Panc1 (cell line): Measurements from ENCODE around the gene FIZ1. TPM values are rescaled to one million over a fixed set of nuclear protein-coding genes. Genes with fewer than 3 reads are reported as not detected.

Experiments used
- ATAC-seq: fragments of 200-7000 bp; cut with Tn5 transposase; 2 replicates; pipeline ENCODE4 v1.9.1; 2020; ENCODE audit warnings: mild to moderate bottlenecking, moderate library complexity
- BruUV-seq: library from RNA; stranded (reverse); fragments of 400-500 nt; replicated peaks from 2 replicates; lab custom pipeline; 2021; lab: Mats Ljungman, UMichigan
- CTCF ChIA-PET: fragments of 300-600 bp; sonication (Branson Sonifier 250); formaldehyde crosslinking; loops from one replicate; lab custom pipeline; 2022; ENCODE audit warnings: antibody characterized with exemption; lab: Charles Lee
- POLR2A ChIA-PET: fragments of 300-600 bp; sonication (Branson Sonifier 250); formaldehyde crosslinking; loops from one replicate; lab custom pipeline; 2022; ENCODE audit warnings: antibody characterized with exemption; lab: Charles Lee
- DNase-seq: peaks from one replicate; pipeline ENCODE4 v3.0.0-alpha.2; 2010; ENCODE audit warnings: low read depth, low spot score
- H3K27ac ChIP-seq: 2 replicates; pipeline ENCODE4 v1.5.1; 2011; ENCODE audit warnings: mild to moderate bottlenecking, low read length, inconsistent platforms
- H3K27me3 ChIP-seq: fragments of 200-500 bp; sonication (Bioruptor generic); 2 replicates; pipeline ENCODE4 v1.6.0; 2014; ENCODE audit warnings: low read length, inconsistent platforms; ENCODE audit not compliant: control insufficient read depth, insufficient read depth
- H3K36me3 ChIP-seq: fragments of 200-500 bp; sonication (Bioruptor generic); 2 replicates; pipeline ENCODE4 v1.5.1; 2014; ENCODE audit warnings: inconsistent platforms, mild to moderate bottlenecking, low read length, moderate library complexity; ENCODE audit not compliant: control insufficient read depth, insufficient read depth
- H3K4me1 ChIP-seq: 2 replicates; pipeline ENCODE4 v1.5.1; 2011; ENCODE audit warnings: inconsistent platforms, mild to moderate bottlenecking, low read length, moderate library complexity; ENCODE audit not compliant: control insufficient read depth, insufficient read depth
- H3K4me3 ChIP-seq, 2 experiments: 2 replicates each; pipeline ENCODE4 v1.5.1; 2011 to 2012; ENCODE audit warnings: low read depth in 2 of 2, low read length in 2 of 2, mild to moderate bottlenecking in 2 of 2, inconsistent platforms in 1 of 2, moderate library complexity in 1 of 2
- H3K9me3 ChIP-seq: fragments of 200-500 bp; sonication (Bioruptor generic); 2 replicates; pipeline ENCODE4 v1.5.1; 2014; ENCODE audit warnings: low read depth, mild to moderate bottlenecking, inconsistent platforms, low read length, moderate library complexity; ENCODE audit not compliant: control insufficient read depth, insufficient read depth
- CTCF ChIP-seq: fragments of 450-650 bp; IDR thresholded peaks from 2 replicates; pipeline ENCODE4 v1.5.1; 2017; ENCODE audit warnings: mild to moderate bottlenecking
- POLR2AphosphoS5 ChIP-seq: IDR thresholded peaks from 2 replicates; pipeline ENCODE4 v1.6.1; 2012; ENCODE audit warnings: mild to moderate bottlenecking, low read depth, low read length, moderate library complexity
- REST ChIP-seq, 2 experiments: IDR thresholded peaks; 2 replicates each; pipeline ENCODE4 v1.6.1; 2011 to 2012; ENCODE audit warnings: low read depth in 2 of 2, control low read depth in 1 of 2, low read length in 1 of 2, mild to moderate bottlenecking in 1 of 2, moderate library complexity in 1 of 2; ENCODE audit not compliant: insufficient read depth in 1 of 2
- SIN3A ChIP-seq: IDR thresholded peaks from 2 replicates; pipeline ENCODE4 v1.6.1; 2012; ENCODE audit warnings: low read depth, mild to moderate bottlenecking, low read length, moderate library complexity, borderline replicate concordance; ENCODE audit not compliant: insufficient read depth
- TCF7L2 ChIP-seq: IDR thresholded peaks from 2 replicates; pipeline ENCODE4 v1.6.1; 2011; ENCODE audit warnings: mild to moderate bottlenecking, low read depth, low read length, inconsistent platforms
- in situ Hi-C: cut with HindIII; loops from 2 replicates; pipeline ENCODE4 v1.10.0; 2016; ENCODE audit warnings: low sequenced_read_pairs, low pct_unique_long_range_greater_than_20kb
- intact Hi-C: fragments of 100-400 bp; cut with micrococcal nuclease; formaldehyde crosslinking; loops from one replicate; pipeline ENCODE4 v1.10.0; 2022; ENCODE audit not compliant: unreplicated experiment
- total RNA-seq: library from RNA; stranded (reverse); gene quantifications from one replicate; pipeline ENCODE4 v1.2.1, GENCODE V29; 2021; ENCODE audit not compliant: unreplicated experiment

FIZ1 gene
- total RNA-seq, 1 experiment from 2014 or later = 28.5 TPM

- BruUV-seq = no TSS peak
Measured at GRCh38 chr19:55641426-55642152, 42.3 kb upstream of the FIZ1 start.

DNA sequence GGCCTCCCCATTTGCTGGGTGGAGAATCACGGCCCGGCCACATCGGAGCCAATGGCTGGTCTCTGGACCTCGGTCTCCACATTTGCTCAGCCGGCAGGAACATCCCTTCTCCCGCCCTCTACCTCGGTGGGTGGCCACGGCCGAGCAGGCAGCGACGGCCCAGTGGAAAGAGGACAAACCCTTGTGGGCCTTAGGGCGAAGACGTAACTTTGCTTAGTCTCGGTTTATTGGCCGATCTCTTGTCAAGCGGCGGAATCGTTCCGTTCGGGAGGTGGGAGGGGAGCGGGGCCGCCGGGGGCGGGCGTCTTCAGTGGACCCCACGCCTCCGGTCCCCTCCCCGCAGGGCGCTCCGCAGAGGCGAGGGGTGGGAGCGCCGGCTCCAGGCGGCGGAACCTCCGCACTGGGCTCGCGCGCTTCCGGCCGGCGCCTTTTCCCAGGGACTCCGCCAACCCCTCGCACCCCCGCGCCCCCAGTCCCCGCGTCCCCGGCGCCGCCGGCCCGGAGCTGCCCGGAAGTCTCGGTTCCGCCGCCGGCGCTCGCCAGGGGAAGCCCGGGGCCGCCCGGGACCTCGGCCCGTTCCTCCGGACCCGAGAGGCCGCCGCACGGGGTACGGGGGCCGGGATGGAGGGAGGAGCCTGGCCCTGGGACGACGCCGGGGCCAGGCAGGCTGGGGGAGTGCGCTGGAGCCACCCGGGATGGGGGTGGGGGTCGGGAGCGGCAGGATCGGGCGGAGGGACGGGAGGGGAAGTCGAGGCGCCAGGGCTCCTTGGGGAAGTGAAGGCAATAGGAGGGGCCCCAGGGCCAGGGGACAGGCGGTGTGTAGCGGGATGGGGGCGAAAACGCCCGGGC is 41.5 kb upstream of the FIZ1 start, which contains the start of gene ZNF580:
ZNF580 (plus strand) TSS at position 426 of the 849 bp plus-strand sequence. CDS start 1,507 bp downstream, outside the sequence.
- in situ Hi-C loops = no loop called here
- TF ChIP-seq SIN3A = 0 out of 2 replicates have a peak, but pooled peaks have one; percentile 30
- no peak; the same call in 1 of the 2 replicates for TF ChIP-seq POLR2AphosphoS5
- 0 out of 4 replicates have a peak, but pooled peaks of 1 of the 2 experiments have one; percentile 28 for TF ChIP-seq REST (IDR thresholded peaks at IDR 0.05; ENCODE audit: insufficient read depth in 1 of 2, low read depth in 2 of 2, low read length in 1 of 2)
- TF ChIP-seq TCF7L2 = no peak
- TF ChIP-seq CTCF = no peak
- peak within 1 kb of the TSS; percentile 92 for H3K27ac ChIP-seq
- intact Hi-C loops = no loop called here
- peak; percentile 71 for ATAC-seq
- H3K4me3 ChIP-seq = peak within 1 kb of the TSS; percentile 63 to 93
- BruUV-seq = no TSS peak
- peaks cover 43% of the 10 kb centered on the region for H3K4me1 ChIP-seq
- ChIA-PET CTCF (no interaction called here), POLR2A (no interaction called here)
- no peak for DNase-seq
- H3K9me3 ChIP-seq = no peaks in the 10 kb centered on the region
- H3K36me3 ChIP-seq = peaks cover 13% of the 10 kb centered on the region
- H3K27me3 ChIP-seq = no peaks in the 10 kb centered on the region

More at GRCh38 chr19:55641426-55642152, 42.3 kb upstream of the FIZ1 start:
- H3K4me1 ChIP-seq = peaks cover 36% of the 10 kb centered on the region
- in situ Hi-C loops (no loop called here), intact Hi-C loops (no loop called here)
- ATAC-seq (peak; percentile 13), DNase-seq (no peak)
- ChIA-PET POLR2A (no interaction called here), CTCF (no interaction called here)
- no peak for TF ChIP-seq REST (IDR thresholded peaks at IDR 0.05; ENCODE audit: insufficient read depth in 1 of 2, low read depth in 2 of 2, low read length in 1 of 2)
- 0 out of 2 replicates have a peak, but pooled peaks have one; percentile 44 for TF ChIP-seq POLR2AphosphoS5
- peaks cover 13% of the 10 kb centered on the region for H3K36me3 ChIP-seq
- peak overlapping the region; percentile 92 for H3K27ac ChIP-seq
- H3K4me3 ChIP-seq = peak overlapping the region; percentile 63 to 93
- no peaks in the 10 kb centered on the region for H3K27me3 ChIP-seq
- no peaks in the 10 kb centered on the region for H3K9me3 ChIP-seq
